GM21576 (cell line): ENCODE data around the gene TMPRSS3.

Experiments
- ATAC-seq: cut with Tn5 transposase; IDR thresholded peaks from one replicate; pipeline ENCODE4 v1.9.1; 2021; ENCODE audit warnings: mild to moderate bottlenecking, moderate library complexity; ENCODE audit not compliant: unreplicated experiment

The TMPRSS3 gene

DNA sequence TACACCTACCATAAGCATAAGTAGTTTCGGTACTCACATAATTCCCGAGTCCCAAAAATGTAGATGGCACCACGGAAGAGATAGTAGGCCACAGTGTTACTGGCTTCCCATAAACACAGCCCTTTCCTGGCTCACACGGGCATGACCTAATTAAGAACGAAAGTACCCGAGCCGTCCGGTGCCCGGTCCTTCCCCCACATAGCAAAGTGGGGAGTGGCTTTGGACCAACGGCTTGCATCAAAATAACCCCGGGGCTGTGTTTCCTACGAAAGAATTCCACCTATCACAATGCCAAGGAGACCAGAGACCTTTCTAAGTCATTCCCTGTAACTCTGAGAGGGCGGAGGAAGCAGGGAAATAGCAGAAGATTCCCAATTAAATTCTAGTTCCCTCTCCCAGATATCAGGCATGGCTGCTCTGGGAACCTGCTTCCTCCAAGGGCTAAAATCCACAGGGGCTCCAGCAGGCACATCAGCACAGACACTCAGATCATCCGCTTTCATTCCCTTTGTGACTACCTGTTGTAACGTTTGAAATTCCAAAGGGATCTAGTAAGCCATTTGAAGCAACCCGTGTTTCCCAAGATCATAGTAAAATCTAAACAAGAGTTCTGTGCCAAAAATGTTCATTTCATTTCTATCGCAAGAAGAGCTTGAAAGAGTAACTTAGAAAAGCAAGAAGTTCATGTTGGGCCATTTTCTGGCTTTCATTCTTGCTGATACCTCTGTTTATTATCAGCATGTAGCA is at the start of gene TMPRSS3:
TSS of gene TMPRSS3 (minus strand) at position 148 of the 747 bp plus-strand sequence. CDS start 635 bp downstream, outside the sequence.
- no peak for ATAC-seq

DNA sequence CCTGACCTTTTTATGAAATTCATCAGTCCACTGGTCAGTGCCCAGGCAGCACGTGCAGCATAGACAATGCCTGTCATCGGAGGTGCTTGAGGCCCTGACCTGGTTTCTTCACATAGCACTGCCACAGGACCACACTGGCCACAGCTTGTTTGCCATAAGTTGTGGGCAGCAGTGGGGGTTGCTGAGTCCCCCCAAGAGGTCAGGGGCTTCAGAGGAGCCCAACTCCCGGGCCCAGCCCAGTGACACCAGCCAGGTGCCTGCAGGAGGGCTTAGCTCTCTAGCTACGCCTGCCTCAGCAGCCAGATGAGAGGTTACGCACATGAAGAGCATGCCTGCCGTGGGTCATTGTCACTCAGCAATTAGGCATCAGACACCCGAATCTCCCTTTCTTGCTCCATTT is 49.5 kb upstream of the TMPRSS3 start:
- no peak for ATAC-seq

DNA sequence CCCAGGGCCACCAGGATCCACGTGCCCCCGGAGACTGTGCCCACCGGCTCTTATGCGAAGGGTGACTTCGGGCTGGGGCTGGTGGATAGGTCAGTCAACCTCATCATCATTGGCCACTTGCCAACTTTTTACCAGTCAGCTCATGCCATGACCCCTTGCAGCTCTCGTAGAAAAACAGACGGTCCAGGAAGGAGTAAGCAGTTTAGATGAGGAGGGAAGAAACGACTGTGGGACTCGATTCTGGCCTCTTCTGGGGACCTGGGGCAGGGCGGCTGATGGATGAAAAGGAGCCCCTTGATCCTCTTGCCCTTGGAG is 48.9 kb upstream of the TMPRSS3 start:
- no peak for ATAC-seq

GRCh38 chr21:42443876-42444744 is 48.3 kb upstream of the TMPRSS3 start:
- no peak for ATAC-seq

DNA sequence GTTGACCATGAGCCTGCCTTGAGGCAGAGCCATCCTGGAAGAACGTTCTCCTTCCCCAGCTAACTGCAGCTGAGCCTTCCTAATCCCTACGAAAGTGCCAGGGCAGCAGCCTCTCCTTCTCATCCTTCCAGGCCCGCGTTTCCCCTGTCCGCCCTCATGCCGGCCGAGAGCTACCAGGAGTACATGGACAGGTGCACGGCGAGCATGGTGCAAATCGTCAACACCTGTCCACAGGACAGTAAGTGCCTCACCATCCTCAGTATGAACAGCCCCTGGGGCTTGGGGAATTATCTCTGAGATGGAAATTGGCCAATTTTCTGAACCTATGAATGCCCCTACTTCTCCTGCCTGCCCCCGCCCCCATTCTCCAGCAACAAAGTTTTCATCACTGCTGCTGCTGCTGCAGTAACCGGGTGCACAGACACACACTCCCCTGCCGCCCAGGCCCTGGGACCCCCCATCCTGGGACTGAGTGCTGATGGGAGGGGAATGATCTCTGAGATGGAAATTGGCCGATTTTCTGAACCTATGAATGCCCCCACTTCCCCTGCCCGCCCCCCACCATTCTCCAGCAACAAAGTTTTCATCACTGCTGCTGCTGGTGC is 47.4 kb upstream of the TMPRSS3 start:
- no peak for ATAC-seq

DNA sequence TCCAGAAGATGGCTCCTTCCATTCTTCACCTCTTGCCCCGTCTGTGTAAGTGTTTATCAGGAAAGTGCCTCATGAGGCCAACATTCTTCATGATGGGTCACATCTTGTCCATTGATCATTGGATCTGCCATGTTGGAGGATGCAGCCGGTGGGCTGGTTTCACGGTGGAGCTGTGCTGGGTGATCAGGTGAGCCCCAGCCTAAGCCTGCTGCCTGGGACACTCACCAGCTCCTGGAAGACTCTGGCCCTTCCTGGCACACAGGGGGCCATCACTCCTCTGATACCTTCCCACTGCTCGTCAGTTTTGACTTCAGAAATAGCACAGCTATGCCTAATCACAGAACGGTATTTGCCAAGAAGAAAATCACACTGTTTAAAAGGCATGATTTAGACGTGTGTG is 46.1 kb upstream of the TMPRSS3 start:
- ATAC-seq, result no peak

GRCh38 chr21:42440187-42440792 is 44.4 kb upstream of the TMPRSS3 start:
- peak; percentile 62 for ATAC-seq

DNA sequence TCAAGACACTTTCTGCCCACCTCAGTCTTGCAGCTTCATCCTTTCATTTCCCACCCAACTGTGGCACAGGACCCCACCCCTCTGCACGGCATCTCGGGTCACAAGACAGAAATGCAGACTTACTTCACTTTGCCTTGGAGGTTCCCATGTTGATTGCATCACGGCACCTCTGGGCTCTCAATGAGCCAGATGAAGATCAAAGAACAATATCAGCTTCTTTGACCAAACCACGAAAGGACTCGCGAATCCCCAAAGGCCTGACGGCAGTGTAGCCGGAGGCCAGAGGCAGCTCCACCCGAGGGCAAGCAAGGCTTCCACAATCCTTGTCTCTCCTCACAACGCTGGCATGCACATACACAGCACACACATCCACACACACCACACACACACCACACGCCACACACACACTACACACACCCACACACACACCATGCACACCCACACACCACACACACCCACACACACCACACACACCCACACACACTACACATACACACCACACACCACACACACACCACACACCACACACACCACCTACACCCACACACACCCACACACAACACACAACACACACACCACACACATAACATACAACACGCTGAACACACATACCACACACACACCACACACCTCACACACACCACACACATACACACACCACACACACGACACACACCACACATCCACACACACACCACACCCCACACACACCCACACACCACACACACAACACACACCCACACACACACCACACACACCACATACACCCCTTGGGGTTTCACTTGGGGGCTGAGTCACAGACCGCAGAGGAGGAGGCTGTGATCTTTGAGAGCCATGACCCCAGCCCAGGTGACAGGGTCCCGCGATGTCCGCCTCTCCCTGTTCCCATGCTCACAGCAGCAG is 43.7 kb upstream of the TMPRSS3 start:
- no peak for ATAC-seq

GRCh38 chr21:42438316-42439205 is 42.7 kb upstream of the TMPRSS3 start:
- ATAC-seq, result no peak

GRCh38 chr21:42437786-42438185 is 41.9 kb upstream of the TMPRSS3 start:
- no peak for ATAC-seq

- ATAC-seq, result no peak
Measured at GRCh38 chr21:42436914-42437313, 41.1 kb upstream of the TMPRSS3 start.

GRCh38 chr21:42435833-42436232 is 40.0 kb upstream of the TMPRSS3 start:
- ATAC-seq, result no peak

DNA sequence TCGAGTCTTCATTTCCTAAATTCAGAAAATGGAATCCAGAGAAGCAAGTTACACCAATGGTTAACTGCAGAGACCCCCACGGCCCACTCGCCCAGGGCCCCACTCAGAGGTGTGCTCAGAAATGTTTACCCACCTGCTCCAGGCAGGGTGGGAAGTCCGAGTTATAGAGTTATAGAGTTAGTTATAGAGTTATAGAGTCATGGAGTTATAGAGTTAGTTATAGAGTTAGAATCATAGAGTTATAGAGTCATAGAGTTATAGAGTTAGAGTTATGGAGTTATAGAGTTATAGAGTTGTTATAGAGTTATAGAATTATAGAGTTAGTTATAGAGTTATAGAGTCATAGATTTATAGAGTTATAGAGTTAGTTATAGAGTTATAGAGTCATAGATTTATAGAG is 39.5 kb upstream of the TMPRSS3 start:
- ATAC-seq, result no peak

GRCh38 chr21:42434884-42435283 is 39.0 kb upstream of the TMPRSS3 start:
- ATAC-seq, result no peak

DNA sequence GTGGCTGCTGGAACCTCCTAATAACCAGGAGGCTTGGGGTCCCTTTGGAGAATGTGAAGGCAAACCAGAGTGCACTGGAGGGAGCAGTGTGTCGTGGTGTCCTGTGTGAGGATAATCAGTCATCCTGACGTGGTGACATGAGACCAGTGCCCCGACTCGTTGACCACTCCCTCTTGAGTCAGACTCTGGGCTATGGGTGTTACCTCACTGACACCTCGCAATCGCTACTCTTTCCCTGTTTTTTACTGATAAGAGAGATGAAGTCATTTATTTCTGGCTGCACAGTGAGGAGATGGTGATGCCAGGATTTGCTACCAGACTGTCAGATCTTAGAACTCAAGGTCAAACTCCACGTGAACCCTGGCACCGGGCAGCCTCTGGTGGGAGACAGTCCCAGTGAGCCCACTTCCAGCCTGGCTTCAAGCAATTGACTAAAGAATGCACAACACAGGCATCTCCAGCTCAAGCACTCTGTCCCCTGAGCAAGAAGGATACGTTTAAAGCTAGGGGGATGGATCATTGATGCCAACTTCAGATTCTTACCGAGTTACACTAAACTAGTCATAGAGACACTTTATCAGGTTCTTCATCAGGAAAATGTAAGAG is 38.2 kb upstream of the TMPRSS3 start:
- no peak for ATAC-seq

DNA sequence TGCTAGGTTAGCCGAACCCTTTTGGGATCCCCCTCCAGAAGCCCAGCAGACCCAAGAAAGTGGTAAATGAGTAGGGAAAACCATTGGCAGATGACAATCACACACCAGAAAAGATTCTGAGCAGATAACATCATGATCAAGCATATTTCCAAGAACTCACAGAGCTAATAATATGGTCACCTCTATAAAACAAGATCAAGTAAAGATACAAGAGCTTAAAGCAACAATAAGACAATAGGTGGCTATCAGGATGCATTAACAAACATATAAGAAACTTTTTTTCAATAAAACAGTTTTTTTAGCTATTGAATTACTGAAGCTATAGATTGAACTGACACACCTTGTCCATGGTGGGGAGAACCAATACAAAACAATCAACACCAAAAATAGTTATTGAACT is 36.8 kb upstream of the TMPRSS3 start:
- no peak for ATAC-seq

DNA sequence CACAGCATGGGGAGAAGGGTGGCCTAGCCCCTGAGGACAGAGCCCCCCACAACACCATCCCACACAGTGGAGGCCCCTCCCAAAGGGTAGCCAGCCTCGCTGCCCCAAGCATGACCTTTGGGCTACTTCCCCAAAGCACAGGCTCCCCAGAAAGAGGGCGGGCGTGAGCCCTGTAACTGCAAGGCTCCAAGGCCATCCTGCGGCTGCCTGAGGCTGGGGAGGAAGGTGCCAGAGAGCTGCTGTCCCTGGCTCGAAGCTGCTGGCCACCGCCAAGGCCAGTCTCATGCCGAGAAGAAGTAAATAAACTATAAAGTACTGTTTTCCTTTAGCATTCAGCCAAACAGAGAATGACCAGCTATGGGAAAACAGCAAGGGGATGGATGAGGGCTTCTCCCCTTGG is 35.3 kb upstream of the TMPRSS3 start:
- ATAC-seq, result no peak

DNA sequence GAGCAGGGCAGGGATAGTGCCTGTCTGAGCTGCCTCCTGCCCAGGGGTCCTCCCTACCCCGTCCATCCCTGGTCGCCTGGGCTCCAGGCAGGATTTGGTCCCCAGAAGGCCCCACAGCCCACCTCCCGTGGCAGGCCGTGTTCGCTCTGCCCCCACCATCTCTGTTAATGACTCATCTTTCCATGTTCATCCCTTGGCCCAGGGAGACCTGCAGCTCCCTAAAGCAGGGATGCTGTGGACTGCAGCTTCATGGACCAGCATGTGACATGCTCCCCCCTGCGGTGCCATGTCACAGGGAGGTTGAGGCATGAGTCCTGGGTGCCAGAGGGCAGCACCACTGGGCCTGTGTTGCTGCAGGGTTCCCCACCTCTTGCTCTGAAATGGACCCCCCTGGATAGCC is 34.7 kb upstream of the TMPRSS3 start:
- ATAC-seq, result no peak

- no peak for ATAC-seq
Measured at GRCh38 chr21:42429856-42430255, 34.0 kb upstream of the TMPRSS3 start.
